IMR-90 (cell line): ENCODE measurements around the gene ACOT12. TPM values are rescaled to one million over a fixed set of nuclear protein-coding genes. Genes with fewer than 3 reads are reported as not detected.
A peak's percentile ranks its signal among the peaks of the same experiment; 100 is the strongest.

Source experiments
- ATAC-seq: fragments of 200-7000 bp; cut with Tn5 transposase; 2 replicates; pipeline ENCODE4 v1.9.1; 2020; ENCODE audit warnings: low read depth, mild to moderate bottlenecking, moderate library complexity
- Bru-seq: library from RNA; stranded (reverse); fragments of 400-500 nt; gene quantifications from one replicate; lab custom pipeline; 2021; lab: Mats Ljungman, UMichigan
- BruChase-seq, 2 experiments: library from RNA; stranded (reverse); fragments of 400-500 nt; gene quantifications; one replicate each; lab custom pipeline; 2021; lab: Mats Ljungman, UMichigan
- BruUV-seq: library from RNA; stranded (reverse); fragments of 400-500 nt; replicated peaks from 2 replicates; lab custom pipeline; 2021; lab: Mats Ljungman, UMichigan
- CTCF ChIA-PET: fragments of 300-600 bp; formaldehyde crosslinking; extraction: SDS; loops from one replicate; lab custom pipeline; 2021; ENCODE audit warnings: antibody characterized with exemption; lab: Yijun Ruan, JAX
- POLR2A ChIA-PET: fragments of 300-600 bp; sonication (Branson Sonifier 250); formaldehyde crosslinking; loops from one replicate; lab custom pipeline; 2022; ENCODE audit warnings: antibody characterized with exemption; ENCODE audit not compliant: unreplicated experiment; lab: Charles Lee
- DNase-seq: peaks from one replicate; pipeline ENCODE4 v3.0.0; 2013
- H2AFZ ChIP-seq: replicated peaks from 2 replicates; pipeline ENCODE3; 2013; ENCODE audit warnings: low read length, mild to moderate bottlenecking; ENCODE audit not compliant: poor library complexity
- H2AK5ac ChIP-seq: 2 replicates; pipeline ENCODE4 v1.6.1; 2013; ENCODE audit warnings: low read depth, low read length, inconsistent platforms
- H2AK9ac ChIP-seq: replicated peaks from 2 replicates; pipeline ENCODE3; 2013; ENCODE audit warnings: mild to moderate bottlenecking, low read depth, low read length, moderate library complexity; ENCODE audit not compliant: poor library complexity
- H2BK120ac ChIP-seq: 2 replicates; pipeline ENCODE4 v1.6.1; 2013; ENCODE audit warnings: low read depth, low read length, inconsistent platforms
- H2BK15ac ChIP-seq: 3 replicates; pipeline ENCODE4 v1.6.1; 2013; ENCODE audit warnings: low read depth, low read length, inconsistent platforms
- H2BK20ac ChIP-seq: 2 replicates; pipeline ENCODE4 v1.6.1; 2013; ENCODE audit warnings: low read depth, mild to moderate bottlenecking, inconsistent platforms, low read length, moderate library complexity
- H2BK5ac ChIP-seq: 2 replicates; pipeline ENCODE4 v1.6.1; 2013; ENCODE audit warnings: mild to moderate bottlenecking, low read depth, low read length, inconsistent platforms; ENCODE audit not compliant: poor library complexity, severe bottlenecking
- H3K14ac ChIP-seq: replicated peaks from 2 replicates; pipeline ENCODE4 v1.6.1; 2013; ENCODE audit warnings: low read depth, low read length, inconsistent platforms
- H3K18ac ChIP-seq: 2 replicates; pipeline ENCODE4 v1.6.1; 2013; ENCODE audit warnings: low read depth, low read length, control low read depth
- H3K23ac ChIP-seq: 2 replicates; pipeline ENCODE4 v1.6.1; 2013; ENCODE audit warnings: low read depth, low read length, inconsistent platforms
- H3K27ac ChIP-seq: 2 replicates; pipeline ENCODE4 v1.5.1; 2013; ENCODE audit warnings: mild to moderate bottlenecking, control low read depth, low read length; ENCODE audit not compliant: insufficient read depth
- H3K27me3 ChIP-seq: 2 replicates; pipeline ENCODE4 v1.6.1; 2013; ENCODE audit warnings: low read length; ENCODE audit not compliant: control insufficient read depth, insufficient read depth
- H3K36me3 ChIP-seq: 2 replicates; pipeline ENCODE4 v1.6.1; 2013; ENCODE audit warnings: low read length, mixed read lengths; ENCODE audit not compliant: control insufficient read depth, insufficient read depth
- H3K4ac ChIP-seq: 2 replicates; pipeline ENCODE4 v1.6.1; 2013; ENCODE audit warnings: low read depth, low read length, inconsistent platforms
- H3K4me1 ChIP-seq: 2 replicates; pipeline ENCODE4 v1.6.1; 2013; ENCODE audit warnings: low read length, mixed read lengths; ENCODE audit not compliant: control insufficient read depth, insufficient read depth
- H3K4me2 ChIP-seq: 2 replicates; pipeline ENCODE4 v1.6.1; 2013; ENCODE audit warnings: low read depth, mild to moderate bottlenecking, control low read depth, low read length, moderate library complexity
- H3K4me3 ChIP-seq: 2 replicates; pipeline ENCODE4 v1.5.1; 2013; ENCODE audit warnings: low read depth, mild to moderate bottlenecking, control low read depth, low read length, moderate library complexity; ENCODE audit not compliant: insufficient read depth
- H3K56ac ChIP-seq: 2 replicates; pipeline ENCODE4 v1.6.1; 2013; ENCODE audit warnings: low read length, inconsistent platforms; ENCODE audit not compliant: insufficient read depth; ENCODE audit errors: extremely low read depth
- H3K79me1 ChIP-seq, 2 experiments: 2 replicates each; pipeline ENCODE4 v1.6.1; 2013; ENCODE audit warnings: low read length in 2 of 2, inconsistent platforms in 1 of 2, low read depth in 1 of 2
- H3K9ac ChIP-seq: 2 replicates; pipeline ENCODE4 v1.6.1; 2013; ENCODE audit warnings: low read depth, low read length, control low read depth
- H3K9me1 ChIP-seq: 2 replicates; pipeline ENCODE4 v1.6.1; 2013; ENCODE audit warnings: low read length, inconsistent platforms; ENCODE audit not compliant: insufficient read depth
- H3K9me3 ChIP-seq: 2 replicates; pipeline ENCODE4 v1.6.1; 2013; ENCODE audit warnings: low read length; ENCODE audit not compliant: control insufficient read depth, insufficient read depth
- H4K20me1 ChIP-seq: 2 replicates; pipeline ENCODE4 v1.6.1; 2013; ENCODE audit warnings: low read length, inconsistent platforms; ENCODE audit not compliant: insufficient read depth
- H4K5ac ChIP-seq: 2 replicates; pipeline ENCODE4 v1.6.1; 2013; ENCODE audit warnings: mild to moderate bottlenecking, low read depth, low read length, control low read depth
- H4K8ac ChIP-seq, 2 experiments: 2 replicates each; pipeline ENCODE4 v1.6.1; 2013; ENCODE audit warnings: low read depth in 2 of 2, low read length in 2 of 2, control low read depth in 1 of 2, inconsistent platforms in 1 of 2
- H4K91ac ChIP-seq: 2 replicates; pipeline ENCODE4 v1.6.1; 2013; ENCODE audit warnings: low read depth, low read length, inconsistent platforms; ENCODE audit not compliant: insufficient read depth
- BHLHE40 ChIP-seq: fragments of 150-350 bp; IDR thresholded peaks from 2 replicates; pipeline ENCODE4 v1.6.1; 2016; ENCODE audit warnings: mild to moderate bottlenecking, low read depth, low read length
- CEBPB ChIP-seq: IDR thresholded peaks from 2 replicates; pipeline ENCODE4 v1.6.1; 2012; ENCODE audit warnings: low read depth, low read length, improper control_type of control experiment
- CTCF ChIP-seq: conservative IDR thresholded peaks from 2 replicates; pipeline ENCODE4 v1.5.1; 2012; ENCODE audit warnings: mild to moderate bottlenecking, low read depth, low read length, improper control_type of control experiment
- RFX5 ChIP-seq: IDR thresholded peaks from 2 replicates; pipeline ENCODE4 v1.8.0; 2012; ENCODE audit warnings: low read depth, mild to moderate bottlenecking, low read length, moderate library complexity
- WGBS, 2 experiments: methylation state at CpG; one replicate each; pipeline versions ENCODE4 v1.1.5 to v1.1.7; 2013; ENCODE audit warnings: missing lambda C conversion rate in 2 of 2; ENCODE audit not compliant: insufficient read length in 1 of 2; ENCODE audit errors: extremely low coverage in 2 of 2; 5-methylcytosine and 5-hydroxymethylcytosine counted together
- dilution Hi-C: fragments of 300-500 bp; cut with HindIII; formaldehyde crosslinking; loops from one replicate; pipeline ENCODE4 v1.14.3; 2018; ENCODE audit warnings: low sequenced_read_pairs; ENCODE audit not compliant: unreplicated experiment
- in situ Hi-C: fragments of 300-500 bp; cut with MboI; formaldehyde crosslinking; loops from 3 replicates; pipeline ENCODE4 v1.14.3; 2019; ENCODE audit warnings: low sequenced_read_pairs, inconsistent platforms, mixed read lengths
- intact Hi-C: fragments of 100-400 bp; cut with micrococcal nuclease; formaldehyde crosslinking; loops from 2 replicates; pipeline ENCODE4 v1.10.0; 2022
- long read RNA-seq: library from polyadenylated mRNA; unstranded; transcript quantifications from one replicate; pipeline ENCODE4 v2.0.0, GENCODE V29; 2021; ENCODE audit not compliant: unreplicated experiment
- polyA plus RNA-seq, 3 experiments: library from polyadenylated mRNA; depleted of rRNA; stranded (reverse); fragments of >200 nt; gene quantifications; 2 replicates each; pipeline ENCODE4 v1.2.3, GENCODE V29; 2012; ENCODE audit warnings: low replicate concordance in 1 of 3
- total RNA-seq: library from RNA; depleted of rRNA; stranded (reverse); fragments of >200 nt; gene quantifications from 2 replicates; pipeline ENCODE4 v1.2.3, GENCODE V29; 2012; rRNA removed

Gene ACOT12
- not detected in 2 replicates for total RNA-seq
- not detected in 2 replicates for polyA plus RNA-seq (2012; rRNA removed)
- polyA plus RNA-seq (2012; cell fraction: cytosol; rRNA removed) = not detected in 2 replicates
- 0.08 TPM in 1 of 2 replicates, not detected in the other for polyA plus RNA-seq (2012; cell fraction: nucleus; rRNA removed; ENCODE audit: low replicate concordance)
- Bru-seq, nascent RNA = percentile 22 among the genes with signal in this experiment
- BruChase-seq, experiment 1, labeled RNA remaining after a 6-hour chase = percentile 24 among the genes with signal in this experiment
- percentile 22 among the genes with signal in this experiment for BruChase-seq, experiment 2, labeled RNA remaining after a 2-hour chase
- long read RNA-seq = 0 reads

- no peak within 1 kb of the TSS for H2BK20ac ChIP-seq
- H3K9me3 ChIP-seq = peaks cover 3% of the 10 kb centered on the region
- no peaks in the 10 kb centered on the region for H3K4me1 ChIP-seq
- intact Hi-C loops = no loop called here
- H3K4me3 ChIP-seq = peak within 1 kb of the TSS; percentile 37
- peak within 1 kb of the TSS; percentile 40 for H3K4me2 ChIP-seq
- no peak within 1 kb of the TSS for H2BK15ac ChIP-seq
- WGBS, 2 experiments = 9% methylated on average over 23 of the region's 77 CpGs; no CpG with 5 or more reads in 1 of the 2 experiments
- H2AK5ac ChIP-seq = no peak within 1 kb of the TSS
- H3K27ac ChIP-seq = no peak within 1 kb of the TSS
- no peak within 1 kb of the TSS for H3K14ac ChIP-seq
- no peaks in the 10 kb centered on the region for H3K9me1 ChIP-seq
- no peak within 1 kb of the TSS for H3K56ac ChIP-seq
- peak; percentile 80 for ATAC-seq
- no peaks in the 10 kb centered on the region for H3K79me1 ChIP-seq
- CTCF ChIA-PET = interaction anchor here (0.5 to 1.3 kb wide), 4 partner anchors 9 to 925 kb away, joined by 3 to 4 read pairs (median 4); no protein-coding TSS in a partner anchor
- H2BK5ac ChIP-seq = no peak within 1 kb of the TSS
- peak; percentile 20 for DNase-seq
- no peak within 1 kb of the TSS for H4K5ac ChIP-seq
- no peak within 1 kb of the TSS for H3K18ac ChIP-seq
- peak within 1 kb of the TSS; percentile 72 for H3K23ac ChIP-seq
- no TSS peak for BruUV-seq
- no peak within 1 kb of the TSS for H4K91ac ChIP-seq
- H3K27me3 ChIP-seq = no peaks in the 10 kb centered on the region
- TF ChIP-seq RFX5 (no peak), BHLHE40 (no peak), CEBPB (peak; percentile 45; the same call in 1 of the 2 replicates), CTCF (no peak)
- POLR2A ChIA-PET = no interaction called here
- H3K36me3 ChIP-seq = no peaks in the 10 kb centered on the region
- in situ Hi-C loops = no loop called here
- H2AK9ac ChIP-seq = no peak within 1 kb of the TSS
- dilution Hi-C loops = no loop called here
- no peak within 1 kb of the TSS for H3K4ac ChIP-seq
- peak within 1 kb of the TSS; percentile 30; the same call in 1 of the 2 replicates for H2BK120ac ChIP-seq
- H4K8ac ChIP-seq = peak within 1 kb of the TSS in 1 of 2 experiments; percentile 2; a peak in 1 of 4 replicates
- H4K20me1 ChIP-seq = no peaks in the 10 kb centered on the region
- no peak within 1 kb of the TSS for H3K9ac ChIP-seq
- peak within 1 kb of the TSS; percentile 81 for H2AFZ ChIP-seq
Measured at GRCh38 chr5:81393783-81394718, at the start of gene ACOT12. TSS of gene ACOT12 (minus strand) at chr5:81394134. CDS start at chr5:81394114, 20 bp downstream.
